GM12892 (cell line): ENCODE data around the gene PRIM2.
"Not testable (repeated sequence)": the region's sequence is repeated elsewhere in the genome, so short reads cannot be mapped to it uniquely, and the experiment has no call there.

Experiments used
- POLR2A ChIP-seq: IDR thresholded peaks from 2 replicates; pipeline ENCODE4 v1.6.1; 2011; ENCODE audit warnings: low read depth, low read length, control low read depth
- POLR2AphosphoS5 ChIP-seq: IDR thresholded peaks from 2 replicates; pipeline ENCODE4 v1.6.1; 2011; ENCODE audit warnings: low read depth, low read length, control low read depth
- TAF1 ChIP-seq: IDR thresholded peaks from 2 replicates; pipeline ENCODE4 v1.6.1; 2011; ENCODE audit warnings: low read depth, mild to moderate bottlenecking, control low read depth, low read length, borderline replicate concordance

- TF ChIP-seq TAF1, POLR2AphosphoS5, POLR2A: not testable (repeated sequence)
Measured at GRCh38 chr6:57529755-57530154, 212.3 kb downstream of the PRIM2 start.
